Measurements from ENCODE around the gene SCN2B.
A peak's percentile ranks its signal among the peaks of the same experiment; 100 is the strongest.

SCN2B gene

GRCh38 chr11:118175031-118175992, 1.1 kb downstream of the SCN2B start:
- DNase-seq (ENCODE audit: low spot score): no peak

- no peak for DNase-seq (ENCODE audit: low spot score)
These were observed 2.4 kb downstream of the SCN2B start for GRCh38 chr11:118174006-118174567.

GRCh38 chr11:118172356-118172755, 4.1 kb downstream of the SCN2B start:
- no peak for DNase-seq (ENCODE audit: low spot score)

GRCh38 chr11:118171269-118172062, 5.0 kb downstream of the SCN2B start:
- peak; percentile 84 for DNase-seq (ENCODE audit: low spot score)

- no peak for DNase-seq (ENCODE audit: low spot score)
These were observed 5.6 kb downstream of the SCN2B start for GRCh38 chr11:118170882-118171268.

- no peak for DNase-seq (ENCODE audit: low spot score)
These were observed 6.2 kb downstream of the SCN2B start for GRCh38 chr11:118170231-118170630.

GRCh38 chr11:118169300-118170140, 6.9 kb downstream of the SCN2B start:
- no peak for DNase-seq (ENCODE audit: low spot score)

- no peak for DNase-seq (ENCODE audit: low spot score)
These were observed 7.7 kb downstream of the SCN2B start for GRCh38 chr11:118168751-118169150.

- no peak for DNase-seq (ENCODE audit: low spot score)
These were observed 8.1 kb downstream of the SCN2B start for GRCh38 chr11:118168316-118168715.

- no peak for DNase-seq (ENCODE audit: low spot score)
These were observed 8.5 kb downstream of the SCN2B start for GRCh38 chr11:118167906-118168305.

GRCh38 chr11:118167253-118167652, 9.2 kb downstream of the SCN2B start:
- DNase-seq (ENCODE audit: low spot score): no peak

GRCh38 chr11:118166641-118167040, 9.8 kb downstream of the SCN2B start:
- DNase-seq (ENCODE audit: low spot score): no peak

- no peak for DNase-seq (ENCODE audit: low spot score)
These were observed 11.6 kb downstream of the SCN2B start for GRCh38 chr11:118164885-118165284.

- no peak for DNase-seq (ENCODE audit: low spot score)
These were observed 12.9 kb downstream of the SCN2B start for GRCh38 chr11:118163494-118163893.

GRCh38 chr11:118162846-118163245, 13.6 kb downstream of the SCN2B start:
- DNase-seq (ENCODE audit: low spot score): no peak

- DNase-seq (ENCODE audit: low spot score): no peak
These were observed 14.7 kb downstream of the SCN2B start for GRCh38 chr11:118161786-118162185.

GRCh38 chr11:118157186-118157895, 19.1 kb downstream of the SCN2B start:
- no peak for DNase-seq (ENCODE audit: low spot score)

- DNase-seq (ENCODE audit: low spot score): no peak
These were observed 19.8 kb downstream of the SCN2B start for GRCh38 chr11:118156531-118157185.

GRCh38 chr11:118155776-118156530, 20.5 kb downstream of the SCN2B start:
- no peak for DNase-seq (ENCODE audit: low spot score)

GRCh38 chr11:118154641-118155040, 21.8 kb downstream of the SCN2B start:
- DNase-seq (ENCODE audit: low spot score): no peak

Measured in hepatic stellate cell (primary cell).